Lung (tissue), 12 donors: ENCODE data around the gene HPCAL4. TPM values are rescaled to one million over a fixed set of nuclear protein-coding genes. Genes with fewer than 3 reads are reported as not detected.

Experiments
- ATAC-seq: fragments of 200-7000 bp; cut with Tn5 transposase; one replicate; pipeline ENCODE4 v1.9.1; 2020; ENCODE audit warnings: moderate number of reproducible peaks; ENCODE audit not compliant: insufficient read depth, low FRiP score
- DNase-seq, 3 donors: peaks; one replicate each; pipeline ENCODE4 v3.0.0-alpha.2; 2013 to 2017
- H3K27ac ChIP-seq, 2 donors: one replicate each; pipeline ENCODE4 v1.5.1; 2013; ENCODE audit warnings: mild to moderate bottlenecking in 2 of 2, moderate library complexity in 2 of 2, control low read depth in 1 of 2, inconsistent platforms in 1 of 2, low read depth in 1 of 2, low read length in 1 of 2
- H3K27me3 ChIP-seq, 3 donors: one replicate each; pipeline ENCODE4 v1.5.1; 2013; ENCODE audit warnings: low read length in 2 of 3; ENCODE audit not compliant: control insufficient read depth in 3 of 3, insufficient read depth in 3 of 3
- H3K36me3 ChIP-seq, 4 donors: one replicate each; pipeline ENCODE4 v1.5.1; 2013; ENCODE audit warnings: low read length in 4 of 4, mild to moderate bottlenecking in 1 of 4, moderate library complexity in 1 of 4; ENCODE audit not compliant: control insufficient read depth in 4 of 4, insufficient read depth in 4 of 4
- H3K4me1 ChIP-seq, 5 donors: one replicate each; pipeline ENCODE4 v1.5.1; 2013; ENCODE audit warnings: low read length in 5 of 5, mild to moderate bottlenecking in 2 of 5, moderate library complexity in 1 of 5; ENCODE audit not compliant: control insufficient read depth in 5 of 5, insufficient read depth in 5 of 5
- H3K4me3 ChIP-seq: one replicate; pipeline ENCODE4 v1.5.1; 2013; ENCODE audit warnings: mild to moderate bottlenecking, control low read depth, moderate library complexity
- H3K9ac ChIP-seq, 2 donors: one replicate each; pipeline ENCODE4 v1.5.1; 2013; ENCODE audit warnings: low read length in 2 of 2, control low read depth in 1 of 2; ENCODE audit not compliant: insufficient read depth in 1 of 2
- H3K9me3 ChIP-seq, 4 donors: one replicate each; pipeline ENCODE4 v1.5.1; 2013; ENCODE audit warnings: low read length in 3 of 4, mild to moderate bottlenecking in 1 of 4, moderate library complexity in 1 of 4; ENCODE audit not compliant: control insufficient read depth in 4 of 4, insufficient read depth in 3 of 4
- CTCF ChIP-seq: IDR thresholded peaks from 2 replicates; pipeline ENCODE4 v1.5.1; 2012; ENCODE audit warnings: mild to moderate bottlenecking; ENCODE audit errors: control extremely low read depth, extremely low read depth
- WGBS, 2 donors: extraction: QIAGEN DNeasy Blood & Tissue Kit; methylation state at CpG; one replicate each; pipeline ENCODE4 v1.1.7; 2013; 5-methylcytosine and 5-hydroxymethylcytosine counted together
- polyA plus RNA-seq, 2 donors: library from polyadenylated mRNA; stranded (reverse); fragments of 200-250 nt; gene quantifications; one replicate each; pipeline ENCODE4 v1.2.1, GENCODE V29; 2013
- total RNA-seq, 2 donors: library from RNA; depleted of rRNA in 1 of 2; stranded (reverse); fragments of >200 nt in 1 of 2; gene quantifications; one replicate each; pipeline ENCODE4 v1.2.1, GENCODE V29; 2014 to 2021
- donor health status: control.
- donor health status: control.
- donor health status: Bipolar disorder and iron deficiency.
- donor health status: healthy.
- donor health status: DM: yes; HTN: yes; CAD: no.

HPCAL4 gene
- total and polyA plus RNA-seq, 4 donors = 0.08 to 0.43 (median 0.17) TPM

GRCh38 chr1:39645411-39646043 is 45.7 kb downstream of the HPCAL4 start:
- Histone ChIP-seq H3K4me1 (peaks cover 0 to 10% (median 5%) of the 10 kb centered on the region in 5 donors), H3K27me3 (no peaks in the 10 kb centered on the region), H3K36me3 (no peaks in the 10 kb centered on the region), H3K9me3 (no peaks in the 10 kb centered on the region), H3K9ac (no peak overlapping the region), H3K4me3 (no peak overlapping the region), H3K27ac (no peak overlapping the region)
- DNase-seq (no peak), ATAC-seq (no peak)
- TF ChIP-seq CTCF = no peak
- 78 to 92% methylated on average over 3 of the region's 3 CpGs for WGBS, 2 donors

DNA sequence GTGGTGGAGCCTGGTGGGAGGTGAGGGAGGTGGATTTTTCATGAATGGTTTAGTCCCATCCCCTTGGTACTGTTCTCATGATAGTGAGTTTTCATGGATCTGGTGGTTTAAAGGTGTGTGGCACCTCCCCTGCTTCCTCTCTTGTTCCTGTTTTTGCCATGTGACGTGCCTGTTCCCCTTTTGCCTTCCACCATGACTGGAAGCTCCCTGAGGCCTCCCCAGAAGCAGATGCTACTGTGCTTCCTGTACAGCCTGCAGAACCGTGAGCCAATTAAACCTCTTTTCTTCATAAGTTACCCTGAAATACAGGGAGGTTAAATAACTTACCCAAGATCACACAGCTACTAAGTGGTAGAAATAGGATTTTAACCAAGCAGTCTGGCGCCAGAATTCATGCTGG is 47.5 kb downstream of the HPCAL4 start:
- Histone ChIP-seq H3K9me3 (no peaks in the 10 kb centered on the region), H3K4me1 (peaks cover 0 to 10% (median 5%) of the 10 kb centered on the region in 5 donors), H3K4me3 (no peak overlapping the region), H3K27me3 (peaks cover 0 to 2% (median 0%) of the 10 kb centered on the region in 3 donors), H3K27ac (no peak overlapping the region), H3K36me3 (no peaks in the 10 kb centered on the region), H3K9ac (no peak overlapping the region)
- no peak for TF ChIP-seq CTCF
- ATAC-seq (no peak), DNase-seq (no peak)
- WGBS, 2 donors = 69 to 82% methylated on average over 3 of the region's 3 CpGs

- Histone ChIP-seq H3K9me3 (no peaks in the 10 kb centered on the region), H3K9ac (no peak overlapping the region), H3K36me3 (no peaks in the 10 kb centered on the region), H3K4me1 (peaks cover 0 to 10% (median 5%) of the 10 kb centered on the region in 5 donors), H3K27ac (no peak overlapping the region), H3K27me3 (peaks cover 0 to 2% (median 0%) of the 10 kb centered on the region in 3 donors), H3K4me3 (no peak overlapping the region)
- 75 to 84% methylated on average over 4 of the region's 4 CpGs for WGBS, 2 donors
- no peak for TF ChIP-seq CTCF
- ATAC-seq (no peak), DNase-seq (no peak)
These were observed 48.4 kb downstream of the HPCAL4 start for GRCh38 chr1:39642796-39643195.

DNA sequence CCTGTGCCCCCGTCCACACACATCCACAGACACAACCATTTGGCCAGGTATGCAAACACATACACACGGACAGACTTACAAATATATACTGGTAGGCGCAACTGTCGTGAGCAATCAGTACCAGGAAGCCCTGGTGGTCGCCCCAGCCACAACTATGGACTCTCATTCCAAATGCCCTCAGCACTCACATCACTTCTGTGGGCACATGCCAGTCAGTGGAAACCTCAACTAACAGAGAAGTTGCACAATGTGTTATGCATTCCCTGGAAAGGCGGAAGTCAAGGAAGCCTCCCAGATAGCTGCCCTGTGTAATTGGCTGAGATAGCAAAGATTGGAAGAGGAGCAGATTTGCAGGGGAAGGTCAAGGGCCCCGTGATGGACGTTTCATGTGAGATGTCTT is 50.4 kb downstream of the HPCAL4 start:
- Histone ChIP-seq H3K4me1 (peaks cover 0 to 7% (median 4%) of the 10 kb centered on the region in 5 donors), H3K27ac (no peak overlapping the region), H3K4me3 (no peak overlapping the region), H3K36me3 (no peaks in the 10 kb centered on the region), H3K27me3 (peaks cover 0 to 2% (median 0%) of the 10 kb centered on the region in 3 donors), H3K9me3 (no peaks in the 10 kb centered on the region), H3K9ac (no peak overlapping the region)
- DNase-seq (no peak), ATAC-seq (no peak)
- 88 to 93% methylated on average over 8 of the region's 8 CpGs for WGBS, 2 donors
- no peak for TF ChIP-seq CTCF
